DLD1 (cell line): Measurements from ENCODE around the gene RCBTB2.

Experiments
- in situ Hi-C: cut with HindIII; loops from 2 replicates; pipeline ENCODE4 v1.10.0; 2017; ENCODE audit warnings: low sequenced_read_pairs

Gene RCBTB2

DNA sequence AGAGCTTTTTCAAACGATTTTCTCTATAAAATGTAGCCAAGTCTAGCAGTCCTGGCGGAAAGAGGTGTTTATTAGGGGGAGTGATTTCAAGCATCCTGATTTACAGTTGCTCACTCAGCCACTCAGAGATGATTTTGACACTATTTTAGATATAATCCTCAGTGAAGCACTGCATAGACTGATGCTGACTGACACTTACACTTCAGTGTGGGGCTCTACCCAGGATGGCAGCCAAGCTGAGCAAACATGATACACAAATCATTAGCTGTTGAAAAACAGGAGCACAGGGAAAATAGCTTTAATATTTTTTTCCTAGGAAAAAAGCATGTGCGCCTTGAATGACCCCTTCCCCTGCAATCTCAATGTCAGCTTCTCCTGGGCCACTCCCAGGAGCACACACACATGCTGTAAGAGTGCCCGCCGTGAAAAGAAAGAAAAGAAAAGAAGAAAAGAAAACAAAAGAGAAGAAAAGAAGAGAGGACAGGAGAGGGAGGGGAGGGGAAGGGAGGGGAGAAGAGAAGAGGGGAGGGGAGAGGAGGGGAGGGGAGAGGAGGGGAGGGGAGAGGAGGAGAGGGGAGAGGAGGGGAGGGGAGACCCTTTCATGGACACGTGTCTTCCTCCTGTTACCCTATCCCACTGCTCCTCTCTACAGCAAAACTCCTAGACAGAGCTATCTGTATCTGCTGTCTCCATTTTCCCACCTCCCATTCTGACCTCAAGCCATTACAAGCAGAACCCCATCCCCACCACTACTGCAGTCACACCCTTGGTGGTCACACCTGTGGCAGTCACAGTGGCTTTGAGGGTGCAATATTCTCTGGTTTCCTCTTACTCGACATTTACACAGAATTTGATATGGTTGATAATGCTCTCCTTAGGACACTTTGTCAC is 36.4 kb downstream of the RCBTB2 start:
- in situ Hi-C loops, result no loop called here

DNA sequence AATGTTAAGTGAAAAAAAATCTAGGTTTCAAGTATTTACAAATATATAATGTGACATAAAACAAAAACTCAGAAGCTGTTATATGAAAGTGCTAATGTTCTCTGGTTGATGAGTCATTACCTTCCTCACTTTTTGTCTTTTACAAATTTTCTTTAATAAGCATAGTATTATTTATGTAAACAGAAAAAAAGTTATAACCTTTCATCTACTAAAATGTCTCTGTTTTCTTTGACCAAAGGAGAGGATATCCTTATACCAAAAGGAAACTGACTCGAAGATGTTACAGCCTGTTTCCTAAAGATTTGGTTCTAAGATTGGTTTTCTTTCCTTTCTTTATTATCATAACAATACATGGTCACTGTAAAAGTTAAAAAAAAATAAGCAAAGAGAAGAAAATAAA is 38.0 kb downstream of the RCBTB2 start:
- in situ Hi-C loops, result no loop called here

DNA sequence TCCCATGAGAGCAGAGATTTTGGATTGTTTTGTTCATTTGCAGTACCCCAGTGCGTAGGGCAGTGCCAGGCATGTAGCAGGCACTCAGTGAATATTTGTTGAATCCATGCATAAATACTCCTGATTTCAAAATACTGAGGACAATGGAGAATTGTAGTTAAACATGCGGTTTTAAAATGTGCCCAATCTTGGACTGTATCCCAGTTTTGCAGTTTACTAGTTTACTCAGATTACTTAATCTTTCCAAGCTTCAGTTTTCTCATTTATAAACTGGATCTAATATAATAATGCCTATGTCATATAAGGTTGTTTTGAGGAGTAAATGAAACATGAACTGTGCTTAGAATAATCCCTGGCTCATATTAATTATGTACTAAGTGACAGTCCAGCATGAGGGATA is 39.0 kb downstream of the RCBTB2 start:
- in situ Hi-C loops, result no loop called here

DNA sequence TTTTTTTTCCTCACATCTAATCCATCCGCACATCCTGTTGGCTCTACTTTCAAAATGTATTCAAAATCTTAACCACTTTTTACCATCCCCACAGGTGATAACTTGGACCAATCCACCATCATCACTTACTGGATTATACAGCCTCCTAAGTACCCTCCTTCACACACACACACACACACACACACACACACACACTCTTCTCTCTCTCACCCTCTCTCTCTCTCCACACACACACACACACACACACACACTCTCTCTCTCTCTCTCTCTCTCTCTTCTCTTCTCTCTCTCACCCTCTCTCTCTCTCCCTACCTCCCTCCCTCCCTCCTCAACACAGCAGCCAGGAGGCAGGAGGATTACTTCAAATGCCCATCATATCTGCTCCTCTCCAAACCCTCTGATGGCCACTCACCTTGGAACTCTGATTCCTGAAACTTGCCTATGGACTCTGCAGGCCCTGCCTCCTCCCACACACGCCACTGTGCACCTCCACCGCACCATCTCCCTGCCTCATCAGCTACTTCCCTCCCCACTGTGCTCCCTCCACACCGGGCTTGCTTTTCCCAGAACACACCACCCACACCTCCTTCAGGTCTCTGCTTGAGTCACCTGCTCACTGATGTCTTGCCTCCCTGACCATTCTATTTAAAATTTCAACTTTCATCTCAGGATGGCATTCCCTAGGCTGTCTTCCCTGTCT is 39.7 kb downstream of the RCBTB2 start:
- in situ Hi-C loops, result no loop called here

DNA sequence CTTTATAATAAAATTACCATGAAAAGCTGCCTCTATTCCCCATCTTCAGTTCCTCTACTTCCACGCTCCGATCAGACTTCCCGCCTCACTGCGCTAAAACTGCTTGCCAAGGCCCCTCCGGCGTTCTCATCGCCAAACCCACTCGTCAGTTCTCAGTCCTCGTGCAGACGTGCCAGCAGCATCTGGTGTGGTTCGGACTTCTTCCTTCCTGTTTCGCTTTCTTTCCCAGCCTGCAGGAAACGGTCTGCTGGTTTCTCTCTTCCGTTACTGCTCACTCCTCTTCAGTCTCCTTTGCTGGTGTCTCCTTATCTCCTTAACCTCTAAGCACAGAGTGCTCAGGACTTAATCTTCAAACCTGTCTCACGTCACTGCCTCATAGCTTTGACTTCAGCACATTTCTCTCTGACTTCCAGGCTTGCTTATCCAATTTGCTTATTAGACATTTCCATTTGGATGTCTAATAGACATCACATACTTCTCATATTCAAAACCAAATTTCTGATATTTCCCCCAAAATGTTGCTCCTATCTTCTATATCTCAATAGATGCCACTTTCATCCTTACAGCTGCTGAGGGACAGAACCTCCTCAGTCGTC is 40.3 kb downstream of the RCBTB2 start:
- in situ Hi-C loops, result no loop called here

DNA sequence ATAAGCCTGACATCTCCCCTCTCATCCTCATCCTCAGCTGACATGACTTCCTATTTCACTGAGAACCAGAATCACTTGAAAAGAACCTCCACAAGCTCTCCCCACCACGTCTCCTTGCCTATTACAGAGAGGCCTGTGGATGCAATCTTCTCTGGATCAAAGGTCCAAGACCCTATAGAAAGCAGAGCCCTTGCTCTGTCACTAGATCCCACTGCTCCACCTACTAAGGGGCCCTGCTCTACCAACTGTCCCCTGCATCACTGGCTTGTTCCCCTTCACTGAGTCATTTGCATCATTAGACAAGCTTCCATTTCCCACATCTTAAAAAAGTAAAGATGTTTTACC is 40.8 kb downstream of the RCBTB2 start:
- in situ Hi-C loops, result no loop called here

DNA sequence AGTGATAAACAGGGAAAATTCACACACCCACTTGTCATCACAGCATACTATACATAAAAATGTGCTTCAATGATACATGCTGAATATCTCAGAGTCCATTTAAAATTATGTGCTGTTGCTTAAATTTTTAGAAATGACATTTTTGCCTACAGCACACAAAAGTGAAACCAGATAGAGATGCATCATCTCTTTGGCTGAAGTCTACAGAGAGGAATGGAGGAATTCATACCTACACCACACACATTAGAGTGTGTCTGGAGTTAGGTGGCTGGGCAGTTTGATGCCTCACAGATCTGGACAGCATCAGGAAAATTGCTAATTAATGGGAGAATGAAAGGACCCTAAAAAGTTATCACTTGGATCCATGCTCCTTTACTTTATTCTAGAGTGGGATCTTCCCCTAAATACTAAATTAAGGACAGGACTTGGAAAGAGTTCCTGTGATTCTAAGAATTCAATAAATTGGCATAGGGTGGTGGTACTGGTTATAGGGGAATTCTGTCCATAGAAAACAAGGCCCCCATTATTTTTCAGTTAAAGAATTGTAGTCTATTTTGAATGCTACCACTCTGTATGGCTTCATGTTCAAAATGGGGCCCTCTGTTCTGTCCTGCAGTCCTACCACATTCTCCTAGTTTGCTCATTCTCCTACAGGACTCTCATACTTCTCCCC is 41.3 kb downstream of the RCBTB2 start:
- in situ Hi-C loops, result no loop called here

DNA sequence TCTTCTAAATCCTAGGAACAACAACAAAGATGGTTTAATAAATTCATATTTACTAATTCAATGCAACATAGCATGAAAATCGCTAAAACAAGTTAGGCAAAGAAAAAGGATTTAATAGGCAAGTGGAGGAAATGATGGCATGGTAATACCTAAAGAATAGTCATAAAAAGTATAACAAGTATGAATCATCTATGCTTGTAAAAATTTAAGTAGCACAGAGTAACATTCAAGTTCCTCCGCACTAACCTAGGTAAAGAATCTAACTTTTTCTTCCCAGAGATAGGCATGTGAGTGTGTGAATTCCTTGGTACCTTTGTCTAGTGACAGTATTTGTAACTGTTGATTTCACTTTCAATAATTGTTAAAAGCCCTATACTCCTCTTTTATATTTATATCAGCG is 42.6 kb downstream of the RCBTB2 start:
- in situ Hi-C loops, result no loop called here

DNA sequence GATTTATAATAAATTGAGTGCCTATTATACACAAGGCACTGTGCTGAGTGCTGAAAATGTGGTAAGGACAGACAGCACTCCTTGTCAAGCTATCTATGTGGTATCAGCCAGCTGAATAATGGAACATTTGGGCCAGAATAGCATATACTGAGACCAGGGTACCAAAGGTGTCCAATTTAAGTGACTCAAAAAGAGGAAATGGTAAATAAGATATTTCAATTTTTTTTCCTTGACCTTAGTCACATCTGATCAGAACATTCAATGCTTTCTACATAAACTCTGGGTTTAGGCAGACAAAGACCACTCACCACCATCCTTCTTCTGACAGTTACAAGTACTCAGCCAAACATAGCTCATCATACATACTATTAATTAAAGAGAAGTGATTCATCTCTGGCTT is 43.2 kb downstream of the RCBTB2 start:
- in situ Hi-C loops, result no loop called here

DNA sequence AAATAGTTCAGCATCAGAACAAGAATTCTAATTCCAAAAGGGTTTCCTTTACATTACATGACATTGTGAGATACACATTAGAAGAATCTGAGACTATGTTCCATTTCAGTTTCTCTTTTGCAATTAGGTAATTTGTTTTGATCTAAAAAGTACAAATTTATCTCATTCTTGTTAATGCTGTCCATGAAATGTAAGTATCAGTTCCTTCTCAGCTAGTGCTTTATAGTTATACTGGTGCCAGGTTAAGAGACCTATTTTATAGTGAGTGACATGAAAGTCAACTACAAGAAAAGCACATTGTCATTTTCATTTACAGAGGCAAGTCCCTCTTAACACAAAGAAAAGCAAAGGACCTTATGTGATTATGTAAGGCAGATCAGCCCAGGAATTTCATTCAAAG is 43.9 kb downstream of the RCBTB2 start:
- in situ Hi-C loops, result no loop called here

DNA sequence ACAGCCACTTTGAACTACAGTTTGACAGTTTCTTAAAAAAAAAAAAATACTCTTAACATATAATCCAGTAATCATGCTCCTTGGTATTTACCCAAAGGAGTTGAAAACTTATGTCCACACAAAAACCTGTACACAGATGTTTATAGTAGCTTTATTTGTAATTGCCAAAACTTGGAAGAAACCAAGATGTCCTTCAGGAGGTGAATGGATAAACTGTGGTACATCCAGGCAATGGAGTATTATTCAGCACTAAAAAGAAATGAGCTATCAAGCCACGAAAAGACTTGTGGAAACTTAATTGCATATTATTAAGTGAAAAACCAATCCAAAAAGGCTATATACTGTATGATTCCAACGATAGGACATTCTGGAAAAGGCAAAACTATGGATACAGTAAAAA is 44.9 kb downstream of the RCBTB2 start:
- in situ Hi-C loops, result no loop called here

DNA sequence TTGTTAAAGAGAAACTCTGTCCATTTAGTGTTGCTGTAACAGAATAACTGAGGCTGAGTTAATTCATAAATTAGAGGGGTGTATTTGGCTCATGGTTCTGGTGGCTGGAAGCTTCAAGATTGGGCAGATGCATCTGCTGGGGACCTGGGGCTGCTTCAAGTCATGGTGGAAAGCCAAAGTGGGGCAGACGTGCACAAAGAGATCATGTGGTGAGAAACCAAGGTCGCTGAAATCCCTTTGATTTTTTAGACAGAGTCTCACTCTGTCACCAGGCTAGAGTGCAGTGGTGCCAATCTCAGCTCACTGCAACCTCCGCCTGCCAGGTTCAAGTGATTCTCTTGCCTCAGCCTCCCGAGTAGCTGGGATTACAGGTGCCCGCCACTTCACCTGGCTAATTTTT is 46.0 kb downstream of the RCBTB2 start:
- in situ Hi-C loops, result no loop called here

DNA sequence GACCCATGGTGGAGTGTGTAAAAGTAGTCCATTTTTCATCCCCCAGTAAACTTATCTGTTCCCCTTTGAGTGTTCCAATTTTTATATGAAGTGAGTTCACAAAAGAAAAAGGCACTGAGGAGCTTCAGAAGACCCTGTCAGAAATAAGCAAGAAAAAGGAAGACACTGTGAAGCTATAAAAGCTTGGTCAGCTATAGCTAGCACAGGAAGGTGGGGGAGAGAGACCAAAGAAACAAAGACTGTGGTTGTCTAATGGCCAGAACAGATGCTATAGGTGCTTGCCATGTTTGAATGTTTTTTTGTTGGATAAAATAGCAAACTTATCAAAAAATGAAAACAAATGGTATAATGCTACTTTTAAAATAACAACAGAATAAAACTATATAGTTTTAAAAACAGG is 46.5 kb downstream of the RCBTB2 start:
- in situ Hi-C loops, result no loop called here

DNA sequence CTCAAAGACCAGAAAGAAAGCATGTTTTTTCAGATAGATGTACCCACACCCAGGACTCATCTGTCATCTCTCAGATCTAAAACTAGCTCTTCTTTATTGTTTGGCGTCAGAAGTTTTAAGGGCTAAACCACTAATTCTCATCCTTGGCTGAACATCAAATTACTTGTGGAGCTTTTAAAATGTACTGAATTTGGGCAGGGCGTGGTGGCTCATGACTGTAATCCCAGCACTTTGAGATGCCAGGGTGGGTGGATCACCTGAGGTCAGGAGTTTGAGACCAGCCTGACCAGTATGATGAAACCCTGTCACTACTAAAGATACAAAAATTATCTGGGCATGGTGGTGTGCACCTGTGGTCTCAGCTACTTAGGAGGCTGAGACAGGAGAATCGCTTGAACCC is 47.4 kb downstream of the RCBTB2 start:
- in situ Hi-C loops, result no loop called here

DNA sequence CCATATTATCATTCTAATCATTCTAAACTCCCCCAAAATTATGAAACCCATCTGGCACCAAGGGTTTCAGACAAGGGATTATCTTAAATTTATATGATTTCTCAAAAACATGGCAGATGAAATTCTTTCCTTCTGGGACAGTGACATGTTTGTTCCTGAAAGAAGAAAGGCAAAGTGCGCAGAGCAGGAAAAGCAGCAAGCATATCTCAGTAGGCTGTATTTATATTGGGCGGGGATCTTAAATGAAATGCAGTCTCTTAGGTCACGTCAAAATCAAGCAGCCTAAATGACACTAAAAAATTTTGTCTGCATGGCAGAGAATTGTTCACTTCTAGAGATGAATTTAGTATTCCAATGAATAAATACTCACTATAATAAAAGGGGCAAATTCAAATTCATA is 49.3 kb downstream of the RCBTB2 start:
- in situ Hi-C loops, result no loop called here

DNA sequence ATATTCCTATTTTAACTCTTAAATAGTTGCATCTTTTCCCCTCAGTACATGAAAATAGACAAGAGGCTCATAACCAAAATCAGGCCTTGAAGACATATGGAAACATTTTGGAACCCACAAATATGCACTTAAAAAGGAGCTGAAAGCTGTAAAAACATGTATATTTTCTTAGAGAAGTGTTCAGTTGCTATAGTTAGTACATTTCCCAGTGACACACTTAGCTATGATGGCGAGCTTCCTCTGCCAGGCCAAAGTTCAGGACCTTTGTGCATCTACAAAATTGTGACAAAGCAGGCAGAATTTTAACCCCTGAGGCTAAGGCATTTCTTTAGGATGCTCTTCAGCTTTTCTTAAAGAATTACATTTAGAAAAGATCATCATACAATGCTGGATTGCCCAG is 54.5 kb downstream of the RCBTB2 start:
- in situ Hi-C loops, result no loop called here

DNA sequence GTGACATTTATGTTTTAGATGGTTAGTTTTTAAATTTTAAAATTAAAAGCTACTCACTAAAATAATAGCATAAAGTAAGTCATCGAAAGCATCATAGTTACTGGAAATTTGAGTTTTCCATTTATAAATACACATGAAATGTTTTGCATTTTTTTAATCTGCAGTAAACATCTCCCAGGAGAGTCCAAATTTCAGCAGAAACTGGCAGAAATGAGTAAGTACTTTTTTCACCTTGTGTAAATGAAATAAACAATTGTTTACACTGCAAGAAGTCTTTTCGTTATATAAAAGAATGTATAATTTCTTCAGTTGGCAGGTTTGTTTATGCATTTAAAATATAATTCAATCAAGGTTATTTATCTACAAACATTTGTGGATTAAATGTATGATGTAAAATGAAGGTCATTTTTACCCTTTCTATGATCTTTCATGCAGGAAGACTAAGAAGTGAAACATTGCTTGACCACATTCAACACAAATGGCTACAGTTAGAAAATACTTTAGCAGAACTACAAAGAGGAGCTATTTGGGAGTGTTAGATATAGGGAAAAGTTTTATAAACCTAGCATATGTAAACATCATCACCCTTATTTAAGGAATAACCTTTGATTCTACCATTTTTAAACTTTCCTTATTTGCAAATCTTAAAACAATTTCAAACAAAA is 55.6 kb downstream of the RCBTB2 start:
- in situ Hi-C loops, result no loop called here

DNA sequence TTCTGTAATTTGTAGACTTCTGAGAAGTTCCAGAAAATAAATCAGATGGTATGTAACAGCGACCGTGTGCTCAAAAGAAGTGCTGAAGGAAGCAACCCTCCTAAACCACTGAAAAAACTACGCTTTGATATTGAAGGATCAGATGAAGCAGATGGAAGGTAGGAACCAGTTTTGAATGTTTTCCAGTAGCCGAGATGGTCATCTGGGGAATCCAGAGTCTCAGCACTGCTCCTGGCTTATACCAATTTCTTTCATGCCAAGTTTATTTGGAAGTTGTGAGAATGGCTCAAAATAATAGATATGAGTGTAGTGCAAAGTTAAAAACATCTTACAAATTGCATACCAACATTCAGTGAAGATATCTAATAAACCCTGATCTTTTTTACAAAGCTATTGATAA is 56.2 kb downstream of the RCBTB2 start:
- in situ Hi-C loops, result no loop called here

DNA sequence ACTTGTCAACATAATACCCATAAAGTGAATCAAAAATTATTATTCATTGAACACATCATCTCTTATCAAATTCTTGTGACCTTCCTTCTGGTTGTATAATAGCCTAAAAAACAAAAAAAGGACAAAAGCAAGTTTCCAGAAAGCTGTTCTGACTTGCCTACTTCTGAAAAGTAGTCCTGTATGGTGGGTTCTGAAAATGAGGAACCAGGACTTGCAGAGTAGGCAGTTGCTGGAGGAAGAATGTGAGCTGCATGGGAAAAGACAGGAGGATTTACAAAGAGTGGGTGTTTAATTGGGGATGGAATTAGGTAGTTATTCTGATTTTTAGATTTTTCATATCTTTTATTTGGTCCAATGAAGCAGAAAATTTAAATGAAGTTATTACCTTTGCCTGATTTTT is 56.7 kb downstream of the RCBTB2 start:
- in situ Hi-C loops, result no loop called here

DNA sequence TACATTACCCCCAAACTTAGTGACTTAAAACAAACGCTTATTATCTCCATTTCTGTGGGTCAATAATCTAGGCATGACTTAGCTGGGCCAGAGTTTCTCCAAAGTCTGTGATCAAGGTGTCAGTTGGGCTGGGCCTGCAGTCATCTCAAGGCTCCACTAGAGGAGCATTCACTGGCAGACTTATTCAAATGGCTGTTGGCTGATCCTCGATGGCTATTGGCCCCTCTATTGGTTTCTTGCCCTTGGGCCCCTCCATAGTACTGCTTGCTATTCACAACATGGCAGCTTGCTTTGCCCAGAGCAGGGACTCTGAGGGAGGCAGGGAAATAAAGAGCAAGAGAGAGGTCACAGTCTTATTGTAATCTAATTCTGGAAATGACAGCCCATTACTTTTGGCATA is 57.6 kb downstream of the RCBTB2 start:
- in situ Hi-C loops, result no loop called here

DNA sequence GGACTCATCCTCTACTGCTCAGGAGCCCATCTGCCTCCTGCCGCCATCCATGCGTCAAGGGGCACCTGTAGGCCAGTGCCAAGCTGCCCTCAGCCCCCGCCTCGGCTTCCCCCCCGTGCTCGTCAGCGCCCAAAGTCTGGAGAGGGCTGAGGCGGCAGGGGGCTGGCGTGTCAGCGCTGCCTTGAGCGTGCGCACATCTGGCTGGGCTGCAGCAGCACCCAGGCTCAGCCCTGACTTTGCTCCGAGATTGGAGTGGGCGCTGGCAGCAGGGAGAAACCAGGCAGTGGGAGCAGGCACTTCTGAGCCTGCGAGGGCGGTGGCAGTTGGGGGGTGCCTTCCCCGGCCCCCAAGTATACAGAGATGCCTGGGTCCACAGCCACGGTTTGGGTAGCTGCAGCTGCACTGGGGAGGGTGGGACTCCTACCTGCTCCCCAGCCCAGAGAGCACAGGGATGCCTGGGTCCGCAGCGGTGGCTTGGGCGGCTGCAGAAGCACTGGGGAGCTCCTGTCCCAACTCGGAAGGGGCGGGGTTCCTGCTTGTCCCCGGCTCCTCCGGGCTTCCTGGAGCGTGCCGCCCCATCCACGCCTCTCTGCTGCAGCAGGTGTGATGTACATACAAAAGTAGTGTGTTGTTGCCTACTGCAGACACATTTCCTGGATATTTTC is 75.2 kb downstream of the RCBTB2 start:
- in situ Hi-C loops, result no loop called here
